ENCODE results near the gene DENND6B.

The DENND6B gene

DNA sequence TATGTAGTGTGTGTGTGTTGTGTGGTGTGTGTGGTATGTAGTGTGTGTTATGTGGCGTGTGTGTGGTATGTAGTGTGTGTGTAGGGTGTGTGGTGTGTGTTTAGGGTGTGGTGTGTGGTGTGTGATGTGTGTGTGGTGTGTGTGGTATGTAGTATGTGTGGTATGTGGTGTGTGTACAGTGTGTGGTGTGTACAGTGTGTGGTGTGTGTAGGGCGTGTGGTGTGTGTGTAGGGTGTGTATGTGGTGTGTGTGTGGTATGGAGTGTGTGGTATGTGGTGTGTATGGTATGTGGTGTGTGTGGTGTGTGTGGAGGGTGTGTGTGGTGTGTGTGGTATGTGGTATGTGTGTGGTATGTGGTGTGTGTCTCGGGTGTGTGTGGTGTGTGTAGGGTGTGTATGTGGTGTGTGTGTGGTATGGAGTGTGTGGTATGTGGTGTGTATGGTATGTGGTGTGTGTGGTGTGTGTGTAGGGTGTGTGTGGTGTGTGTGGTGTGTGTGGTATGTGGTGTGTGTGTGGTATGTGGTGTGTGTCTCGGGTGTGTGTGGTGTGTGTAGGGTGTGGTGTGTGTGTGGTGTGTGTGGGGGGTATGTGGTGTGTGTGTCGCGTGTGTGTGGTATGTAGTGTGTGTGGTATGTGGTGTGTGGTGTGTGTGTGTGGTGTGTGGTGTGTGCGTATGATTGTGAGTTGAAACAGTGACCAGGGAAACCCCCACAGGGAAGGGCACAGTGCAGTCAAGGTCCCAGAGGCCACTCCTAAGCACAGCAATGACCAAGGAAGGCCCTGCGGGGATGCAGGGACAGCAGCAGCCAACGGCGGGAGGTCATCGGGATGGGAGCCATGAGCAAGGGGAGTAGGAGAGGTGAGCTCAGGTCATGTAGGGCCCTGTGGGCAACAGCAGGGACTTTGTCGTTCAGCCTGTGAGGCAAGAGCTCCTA, 13.4 kb upstream of the DENND6B start:
- H2BK120ac ChIP-seq (ENCODE audit: low read depth, low read length): no peak overlapping the region
- peak overlapping the region in 1 of 2 experiments; percentile 40 for H2BK12ac ChIP-seq (ENCODE audit: low read length in 2 of 2)
- H2BK5ac ChIP-seq (ENCODE audit: low read depth, low read length, poor library complexity, severe bottlenecking): no peak overlapping the region
- H4K8ac ChIP-seq (ENCODE audit: low read length): no peak overlapping the region
- WGBS: 86% methylated on average over 11 of the region's 12 CpGs
- H2AFZ ChIP-seq (ENCODE audit: low read depth, low read length): no peak overlapping the region
- H3K18ac ChIP-seq (ENCODE audit: low read depth in 1 of 2, low read length in 2 of 2): peak overlapping the region in 1 of 2 experiments; percentile 44
- peak; percentile 50 for DNase-seq
- H3K4me2 ChIP-seq (ENCODE audit: low read length, poor library complexity, severe bottlenecking): no peak overlapping the region
- peak overlapping the region in 1 of 2 experiments; percentile 28 for H3K14ac ChIP-seq (ENCODE audit: low read length in 2 of 2)
- H4K91ac ChIP-seq (ENCODE audit: low read length): peak overlapping the region; percentile 76
- no peaks in the 10 kb centered on the region for H3K79me1 ChIP-seq (replicated peaks; ENCODE audit: low read length, poor library complexity, severe bottlenecking)
- peaks cover 0 to 4% of the 10 kb centered on the region in 2 experiments for H3K36me3 ChIP-seq (ENCODE audit: control insufficient read depth in 1 of 2, insufficient read depth in 2 of 2, low read depth in 1 of 2, low read length in 2 of 2)
- no peak overlapping the region for H3K9ac ChIP-seq (ENCODE audit: low read length)
- peak overlapping the region in 1 of 2 experiments; percentile 7 for H3K4ac ChIP-seq (ENCODE audit: low read depth in 1 of 2, low read length in 2 of 2)
- no peak overlapping the region for H3K27ac ChIP-seq (ENCODE audit: low read length, poor library complexity, severe bottlenecking)
- no peaks in the 10 kb centered on the region for H3K27me3 ChIP-seq (ENCODE audit: control insufficient read depth in 1 of 2, insufficient read depth in 1 of 2, low read length in 2 of 2)
- H3K23ac ChIP-seq (ENCODE audit: low read length in 2 of 2): no peak overlapping the region
- no peak overlapping the region for H2BK15ac ChIP-seq (ENCODE audit: low read depth, poor library complexity, severe bottlenecking)
- H3K4me3 ChIP-seq (ENCODE audit: insufficient read depth in 1 of 2, low read depth in 1 of 2, low read length in 2 of 2): no peak overlapping the region
- no peaks in the 10 kb centered on the region for H3K9me3 ChIP-seq (ENCODE audit: control insufficient read depth, low read length)
- H2AK5ac ChIP-seq (ENCODE audit: low read length, severe bottlenecking): no peak overlapping the region
- peaks cover 12% of the 10 kb centered on the region for H3K4me1 ChIP-seq (ENCODE audit: control insufficient read depth, insufficient read depth, low read depth, low read length)

- Histone ChIP-seq H3K14ac (ENCODE audit: low read length in 2 of 2) (peak overlapping the region in 1 of 2 experiments; percentile 62), H3K4me1 (ENCODE audit: control insufficient read depth, insufficient read depth, low read depth, low read length) (peaks cover 12% of the 10 kb centered on the region)
- WGBS: 97% methylated on average over 4 of the region's 4 CpGs
These were observed 12.1 kb upstream of the DENND6B start for GRCh38 chr22:50338860-50339462.

GRCh38 chr22:50338042-50338573, 11.3 kb upstream of the DENND6B start:
- H3K18ac ChIP-seq (ENCODE audit: low read depth in 1 of 2, low read length in 2 of 2): no peak overlapping the region
- 98% methylated on average over 5 of the region's 5 CpGs for WGBS
- H2BK5ac ChIP-seq (ENCODE audit: low read depth, low read length, poor library complexity, severe bottlenecking): no peak overlapping the region
- no peak for DNase-seq
- H3K23ac ChIP-seq (ENCODE audit: low read length in 2 of 2): no peak overlapping the region
- H3K4me2 ChIP-seq (ENCODE audit: low read length, poor library complexity, severe bottlenecking): no peak overlapping the region
- no peak overlapping the region for H2BK15ac ChIP-seq (ENCODE audit: low read depth, poor library complexity, severe bottlenecking)
- H3K79me1 ChIP-seq (replicated peaks; ENCODE audit: low read length, poor library complexity, severe bottlenecking): no peaks in the 10 kb centered on the region
- H3K9ac ChIP-seq (ENCODE audit: low read length): no peak overlapping the region
- H3K4me3 ChIP-seq (ENCODE audit: insufficient read depth in 1 of 2, low read depth in 1 of 2, low read length in 2 of 2): no peak overlapping the region
- no peak overlapping the region for H2AK5ac ChIP-seq (ENCODE audit: low read length, severe bottlenecking)
- peak overlapping the region in 1 of 2 experiments; percentile 62 for H3K14ac ChIP-seq (ENCODE audit: low read length in 2 of 2)
- H3K9me3 ChIP-seq (ENCODE audit: control insufficient read depth, low read length): no peaks in the 10 kb centered on the region
- H3K4me1 ChIP-seq (ENCODE audit: control insufficient read depth, insufficient read depth, low read depth, low read length): peaks cover 12% of the 10 kb centered on the region
- no peak overlapping the region for H3K27ac ChIP-seq (ENCODE audit: low read length, poor library complexity, severe bottlenecking)
- no peak overlapping the region for H2AFZ ChIP-seq (ENCODE audit: low read depth, low read length)
- peaks cover 0 to 4% of the 10 kb centered on the region in 2 experiments for H3K36me3 ChIP-seq (ENCODE audit: control insufficient read depth in 1 of 2, insufficient read depth in 2 of 2, low read depth in 1 of 2, low read length in 2 of 2)
- H4K91ac ChIP-seq (ENCODE audit: low read length): peak overlapping the region; percentile 84
- H4K8ac ChIP-seq (ENCODE audit: low read length): peak overlapping the region; percentile 66
- H2BK120ac ChIP-seq (ENCODE audit: low read depth, low read length): no peak overlapping the region
- H3K4ac ChIP-seq (ENCODE audit: low read depth in 1 of 2, low read length in 2 of 2): no peak overlapping the region
- H3K27me3 ChIP-seq (ENCODE audit: control insufficient read depth in 1 of 2, insufficient read depth in 1 of 2, low read length in 2 of 2): no peaks in the 10 kb centered on the region
- no peak overlapping the region for H2BK12ac ChIP-seq (ENCODE audit: low read length in 2 of 2)

More at GRCh38 chr22:50338860-50339462, 12.1 kb upstream of the DENND6B start:
- no peak overlapping the region for H3K9ac ChIP-seq (ENCODE audit: low read length)
- H4K91ac ChIP-seq (ENCODE audit: low read length): peak overlapping the region; percentile 84
- peak overlapping the region; percentile 1 to 28 for H2BK12ac ChIP-seq (ENCODE audit: low read length in 2 of 2)
- H3K27me3 ChIP-seq (ENCODE audit: control insufficient read depth in 1 of 2, insufficient read depth in 1 of 2, low read length in 2 of 2): no peaks in the 10 kb centered on the region
- no peak overlapping the region for H2BK15ac ChIP-seq (ENCODE audit: low read depth, poor library complexity, severe bottlenecking)
- H2AK5ac ChIP-seq (ENCODE audit: low read length, severe bottlenecking): no peak overlapping the region
- no peak for DNase-seq
- H2BK5ac ChIP-seq (ENCODE audit: low read depth, low read length, poor library complexity, severe bottlenecking): no peak overlapping the region
- H2BK120ac ChIP-seq (ENCODE audit: low read depth, low read length): no peak overlapping the region
- H3K23ac ChIP-seq (ENCODE audit: low read length in 2 of 2): peak overlapping the region in 1 of 2 experiments; percentile 29
- H3K4ac ChIP-seq (ENCODE audit: low read depth in 1 of 2, low read length in 2 of 2): no peak overlapping the region
- H3K36me3 ChIP-seq (ENCODE audit: control insufficient read depth in 1 of 2, insufficient read depth in 2 of 2, low read depth in 1 of 2, low read length in 2 of 2): peaks cover 0 to 4% of the 10 kb centered on the region in 2 experiments
- peak overlapping the region in 1 of 2 experiments; percentile 11 for H3K4me3 ChIP-seq (ENCODE audit: insufficient read depth in 1 of 2, low read depth in 1 of 2, low read length in 2 of 2)
- no peaks in the 10 kb centered on the region for H3K79me1 ChIP-seq (replicated peaks; ENCODE audit: low read length, poor library complexity, severe bottlenecking)
- H3K4me2 ChIP-seq (ENCODE audit: low read length, poor library complexity, severe bottlenecking): no peak overlapping the region
- peak overlapping the region; percentile 16 for H4K8ac ChIP-seq (ENCODE audit: low read length)
- H3K27ac ChIP-seq (ENCODE audit: low read length, poor library complexity, severe bottlenecking): no peak overlapping the region
- peak overlapping the region in 1 of 2 experiments; percentile 15 for H3K18ac ChIP-seq (ENCODE audit: low read depth in 1 of 2, low read length in 2 of 2)
- no peak overlapping the region for H2AFZ ChIP-seq (ENCODE audit: low read depth, low read length)
- H3K9me3 ChIP-seq (ENCODE audit: control insufficient read depth, low read length): no peaks in the 10 kb centered on the region
